Femur (tissue), 1 donor: Measurements from ENCODE around the gene COL20A1.
"Not testable (repeated sequence)": the region's sequence is repeated elsewhere in the genome, so short reads cannot be mapped to it uniquely, and the experiment has no call there.

ENCODE experiments used
- DNase-seq: peaks from one replicate; pipeline ENCODE4 v3.0.0-alpha.2; 2017

COL20A1 gene

GRCh38 chr20:63379296-63379695 is 86.3 kb downstream of the COL20A1 start:
- DNase-seq, result no peak

GRCh38 chr20:63379872-63380271 is 86.9 kb downstream of the COL20A1 start:
- DNase-seq, result not testable (repeated sequence)

- no peak for DNase-seq
These were observed 87.4 kb downstream of the COL20A1 start for GRCh38 chr20:63380346-63380870.

GRCh38 chr20:63381781-63382431 is 88.9 kb downstream of the COL20A1 start:
- DNase-seq, result peak; percentile 45

- no peak for DNase-seq
These were observed 89.7 kb downstream of the COL20A1 start for GRCh38 chr20:63382551-63383300.

GRCh38 chr20:63383556-63383955 is 90.6 kb downstream of the COL20A1 start:
- no peak for DNase-seq

- DNase-seq, result no peak
These were observed 91.3 kb downstream of the COL20A1 start for GRCh38 chr20:63384336-63384735.
